GM21360 (cell line): ENCODE data around the gene OSBPL2.

ENCODE experiments used
- ATAC-seq: cut with Tn5 transposase; IDR thresholded peaks from one replicate; pipeline ENCODE4 v1.9.1; 2021; ENCODE audit warnings: mild to moderate bottlenecking, moderate library complexity; ENCODE audit not compliant: unreplicated experiment

Gene OSBPL2

GRCh38 chr20:62248890-62249560 lies 10.7 kb downstream of the OSBPL2 start:
- no peak for ATAC-seq

DNA sequence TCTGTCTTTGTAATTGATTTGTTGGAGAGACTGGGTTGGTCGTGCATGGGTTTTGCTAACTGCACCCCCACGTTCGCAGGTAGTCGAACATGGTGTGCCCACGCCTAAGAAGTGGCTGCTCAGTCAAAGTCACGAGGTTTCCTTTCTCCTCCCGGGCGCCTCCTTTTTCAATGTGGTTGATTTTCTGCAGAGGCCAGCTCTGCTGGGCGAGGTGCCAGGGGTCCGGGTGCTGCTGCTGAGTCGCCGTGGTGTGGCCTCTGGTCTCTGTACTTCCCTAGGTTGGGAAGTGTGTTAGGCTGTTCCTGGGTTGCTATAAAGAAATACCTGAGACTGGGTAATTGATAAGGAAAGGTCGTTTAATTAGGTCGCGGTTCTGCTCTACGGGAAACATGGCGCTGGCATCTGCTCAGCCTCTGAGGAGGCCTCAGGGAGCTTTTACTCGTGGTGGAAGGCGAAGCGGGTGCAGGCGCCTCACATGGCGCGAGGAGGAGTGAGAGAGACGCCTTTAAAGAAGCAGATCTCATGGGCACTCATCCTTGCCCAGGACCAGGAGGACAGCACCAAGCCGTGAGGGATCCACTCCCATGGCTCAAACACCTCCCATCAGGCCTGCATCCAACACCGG lies 14.1 kb downstream of the OSBPL2 start:
- no peak for ATAC-seq

DNA sequence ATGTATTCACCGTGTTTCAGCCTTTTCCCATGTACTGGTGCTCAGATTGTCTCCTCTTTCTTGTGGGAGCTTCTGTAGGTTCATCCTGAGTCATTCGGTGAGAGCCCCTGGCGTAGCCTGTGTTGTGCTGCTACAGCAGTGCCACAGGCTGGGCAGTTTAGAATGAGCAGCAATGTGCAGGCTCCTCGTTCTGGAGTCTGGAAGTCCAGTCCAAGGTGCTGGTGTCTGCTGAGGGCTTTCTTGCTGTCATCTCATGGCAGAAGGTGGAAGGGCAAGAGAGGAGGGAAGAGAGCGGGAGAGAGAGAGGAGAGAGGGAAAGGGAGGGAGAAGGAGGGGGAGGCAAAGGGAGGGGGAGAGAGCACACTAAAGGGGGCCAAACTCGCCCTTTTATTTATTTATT lies 15.1 kb downstream of the OSBPL2 start:
- ATAC-seq = no peak

DNA sequence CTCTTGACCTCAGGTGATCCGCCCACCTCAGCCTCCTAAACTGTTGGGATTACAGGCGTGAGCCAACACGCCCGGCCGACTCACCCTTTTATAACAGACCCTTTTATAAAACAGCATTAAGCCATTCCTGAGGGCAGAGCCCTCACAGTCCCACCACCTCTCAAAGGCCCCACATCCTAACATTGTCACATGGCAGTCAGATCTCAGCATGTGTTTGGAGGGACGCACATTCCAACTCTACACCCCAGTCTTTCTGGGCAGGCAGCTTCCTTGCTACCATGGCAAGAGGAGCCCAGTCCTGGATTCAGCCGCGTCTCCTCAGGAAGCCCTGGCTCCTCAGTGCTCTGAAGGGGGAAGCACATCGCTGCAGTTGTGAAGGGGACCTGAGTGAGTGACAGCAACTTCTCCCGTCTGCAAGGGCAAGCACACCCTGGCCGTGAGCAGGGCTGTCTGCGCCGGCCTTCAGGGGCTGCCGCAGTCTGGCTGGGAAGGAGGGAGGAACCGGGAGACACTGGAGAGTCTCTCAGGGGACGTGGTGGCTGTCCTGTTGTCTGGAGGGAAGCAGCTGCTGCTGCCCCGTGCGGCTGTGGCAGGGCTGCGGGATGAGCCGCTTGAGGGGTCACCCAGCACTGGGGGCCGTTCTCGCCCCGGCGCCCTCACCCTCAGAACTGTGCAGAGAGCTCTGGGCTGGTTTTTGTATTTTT lies 15.9 kb downstream of the OSBPL2 start:
- ATAC-seq = no peak

GRCh38 chr20:62255976-62256375 lies 17.7 kb downstream of the OSBPL2 start:
- ATAC-seq = no peak

DNA sequence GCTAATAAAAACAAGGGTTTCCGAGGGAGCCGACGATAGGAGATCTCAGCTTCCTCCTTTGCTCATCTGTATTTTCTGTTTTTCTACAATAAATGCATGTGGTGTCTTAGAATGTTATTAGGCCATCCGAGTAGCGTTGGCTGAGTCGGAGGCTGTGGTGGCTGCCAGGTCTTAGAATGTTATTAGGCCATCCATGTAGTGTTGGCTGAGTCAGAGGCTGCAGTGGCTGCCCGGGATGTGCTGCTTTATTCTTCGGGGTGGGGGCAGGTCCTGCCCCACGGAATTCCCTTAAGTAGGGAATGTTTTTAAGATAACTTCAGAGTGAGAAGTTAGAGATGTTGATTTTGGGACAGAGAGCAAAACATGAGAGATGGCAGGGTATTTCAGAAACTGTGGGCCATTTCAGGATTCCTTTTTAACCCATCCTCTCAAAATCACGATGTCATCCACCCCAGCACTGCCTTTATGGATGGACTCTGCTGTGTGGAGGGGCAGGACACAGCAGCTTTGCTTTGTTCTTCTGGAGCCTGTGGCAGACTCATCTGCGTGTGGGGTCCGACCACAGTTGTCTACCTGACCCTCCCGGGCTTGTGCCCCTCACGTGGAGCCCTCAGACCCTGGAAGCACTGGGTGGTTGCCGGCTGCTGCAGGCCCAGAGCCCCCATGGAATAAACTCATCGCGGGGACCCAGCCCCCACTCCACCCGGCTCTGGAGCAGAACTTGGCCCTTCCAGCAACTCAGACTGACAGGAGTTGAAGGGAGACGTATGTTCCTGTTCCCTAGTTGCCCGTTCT lies 20.4 kb downstream of the OSBPL2 start:
- ATAC-seq = no peak

DNA sequence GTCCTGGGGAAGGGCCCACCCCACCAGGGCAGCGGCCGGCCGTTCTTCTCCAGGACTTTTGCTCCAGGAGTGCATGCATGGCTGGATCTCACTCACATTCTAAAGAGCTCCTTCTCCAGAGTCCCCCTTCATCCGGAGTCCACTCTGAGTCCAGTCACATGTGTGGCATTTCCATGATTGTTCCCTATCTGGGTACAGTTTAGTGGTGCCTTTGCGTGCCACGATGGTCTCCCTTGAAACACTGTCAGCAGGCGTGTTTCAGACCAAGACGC lies 20.9 kb downstream of the OSBPL2 start:
- ATAC-seq = no peak

DNA sequence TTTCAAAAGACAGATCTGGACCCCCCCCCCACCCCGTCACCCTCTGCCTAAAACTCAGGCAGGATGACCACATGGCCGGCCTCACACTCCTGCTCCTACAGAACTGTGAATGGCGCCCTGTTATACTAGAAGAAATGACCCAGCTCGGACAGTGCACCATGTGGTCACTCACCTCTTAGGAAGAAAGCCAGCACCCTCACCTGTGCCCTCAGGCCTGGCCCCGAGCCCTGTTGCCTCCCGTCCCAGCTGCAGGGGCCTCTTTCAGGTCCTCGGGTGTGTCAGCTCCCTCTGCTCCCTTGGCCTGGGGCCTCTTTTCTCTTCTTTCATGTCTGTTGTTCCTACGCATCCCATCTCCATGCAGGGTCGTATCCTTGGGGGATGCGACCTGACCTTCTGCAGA lies 23.7 kb downstream of the OSBPL2 start:
- ATAC-seq = no peak

DNA sequence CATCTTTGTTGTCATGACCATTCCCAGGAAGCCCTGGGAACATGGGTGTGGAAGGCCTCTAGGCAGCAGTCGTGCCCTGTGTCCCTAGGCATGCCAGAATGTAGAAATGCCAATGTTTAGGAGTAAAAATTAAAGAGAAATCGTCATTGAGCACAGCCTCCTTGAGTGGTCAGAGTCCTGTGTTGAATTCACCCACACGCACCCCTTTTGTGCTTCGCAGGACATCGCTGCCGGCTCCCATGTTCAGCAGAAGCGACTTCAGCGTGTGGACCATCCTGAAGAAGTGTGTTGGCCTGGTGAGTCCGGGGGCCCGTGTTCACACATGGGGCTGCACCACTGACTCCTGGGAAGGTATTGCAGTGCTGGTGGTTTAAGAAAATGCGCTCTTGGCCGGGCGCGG lies 25.1 kb downstream of the OSBPL2 start:
- no peak for ATAC-seq

- ATAC-seq = no peak
These were observed 27.0 kb downstream of the OSBPL2 start for GRCh38 chr20:62265365-62265764.

DNA sequence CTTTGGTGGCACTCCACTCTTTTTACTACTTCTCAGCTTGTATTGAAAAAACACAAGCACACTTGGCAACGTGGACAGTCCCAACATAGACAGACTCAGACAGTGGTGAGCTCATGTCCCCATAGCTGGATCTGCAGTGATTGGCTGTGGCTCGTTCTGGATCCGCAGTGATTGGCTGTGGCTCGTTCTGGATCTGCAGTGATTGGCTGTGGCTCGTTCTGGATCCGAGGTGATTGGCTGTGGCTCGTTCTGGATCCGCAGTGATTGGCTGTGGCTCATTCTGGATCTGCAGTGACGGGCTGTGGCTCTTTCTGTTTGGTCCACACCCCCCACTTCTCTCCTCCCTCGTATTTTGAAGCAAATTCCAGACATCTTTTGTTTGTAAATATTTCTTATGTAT lies 28.0 kb downstream of the OSBPL2 start:
- ATAC-seq = no peak

DNA sequence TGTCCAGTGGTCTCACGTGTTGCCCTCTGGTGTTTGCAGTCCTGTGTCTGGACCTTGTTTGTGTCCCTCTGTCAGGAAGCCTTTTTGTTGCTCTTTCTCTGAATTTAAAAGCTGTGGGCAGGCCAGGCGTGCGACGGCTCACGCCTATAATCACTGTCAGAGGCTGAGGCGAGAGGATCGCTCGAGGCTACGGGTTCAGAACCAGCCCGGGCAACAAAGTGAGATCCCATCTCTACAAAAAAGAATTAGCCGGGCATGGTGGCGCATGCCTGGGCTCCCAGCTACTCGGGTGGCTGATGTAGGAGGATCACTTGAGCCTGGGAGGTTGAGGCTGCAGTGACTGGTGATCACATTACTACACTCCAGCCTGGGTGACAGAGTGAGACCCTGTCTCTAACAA lies 28.5 kb downstream of the OSBPL2 start:
- ATAC-seq = no peak

- no peak for ATAC-seq
These were observed 29.2 kb downstream of the OSBPL2 start for GRCh38 chr20:62267543-62267942.

GRCh38 chr20:62268228-62268900 lies 30.0 kb downstream of the OSBPL2 start:
- ATAC-seq = no peak

- ATAC-seq = no peak
These were observed 31.1 kb downstream of the OSBPL2 start for GRCh38 chr20:62269378-62269777.

- no peak for ATAC-seq
These were observed 31.6 kb downstream of the OSBPL2 start for GRCh38 chr20:62269871-62270270.

GRCh38 chr20:62272200-62272599 lies 33.9 kb downstream of the OSBPL2 start:
- ATAC-seq = no peak

DNA sequence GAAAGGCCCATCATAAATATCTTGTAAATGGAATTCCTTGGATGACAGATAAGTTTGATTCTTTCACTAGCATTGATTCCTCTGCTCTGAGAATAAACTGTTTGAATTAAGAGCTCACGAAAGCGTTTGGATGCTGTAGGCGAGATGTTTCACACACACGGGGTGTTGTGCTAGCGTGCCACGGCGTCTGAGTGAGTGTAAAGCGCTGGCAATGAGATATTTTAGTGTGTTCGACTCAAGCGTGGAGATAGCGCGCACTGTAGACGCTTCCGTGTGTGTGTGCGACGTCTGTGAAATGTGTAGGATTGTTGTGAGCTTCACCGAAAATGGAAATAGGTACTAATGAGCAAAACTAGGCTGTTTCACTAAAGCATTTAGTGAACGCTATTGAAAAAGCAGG lies 35.1 kb downstream of the OSBPL2 start:
- ATAC-seq = no peak

GRCh38 chr20:62274332-62274950 lies 36.1 kb downstream of the OSBPL2 start:
- no peak for ATAC-seq

GRCh38 chr20:62275219-62275618 lies 36.9 kb downstream of the OSBPL2 start:
- ATAC-seq = no peak

GRCh38 chr20:62276439-62276838 lies 38.1 kb downstream of the OSBPL2 start:
- no peak for ATAC-seq
